Measurements from ENCODE around the gene ANGPTL2.

The ANGPTL2 gene

GRCh38 chr9:127136081-127136879 is 13.8 kb upstream of the ANGPTL2 start:
- no peak for DNase-seq

DNA sequence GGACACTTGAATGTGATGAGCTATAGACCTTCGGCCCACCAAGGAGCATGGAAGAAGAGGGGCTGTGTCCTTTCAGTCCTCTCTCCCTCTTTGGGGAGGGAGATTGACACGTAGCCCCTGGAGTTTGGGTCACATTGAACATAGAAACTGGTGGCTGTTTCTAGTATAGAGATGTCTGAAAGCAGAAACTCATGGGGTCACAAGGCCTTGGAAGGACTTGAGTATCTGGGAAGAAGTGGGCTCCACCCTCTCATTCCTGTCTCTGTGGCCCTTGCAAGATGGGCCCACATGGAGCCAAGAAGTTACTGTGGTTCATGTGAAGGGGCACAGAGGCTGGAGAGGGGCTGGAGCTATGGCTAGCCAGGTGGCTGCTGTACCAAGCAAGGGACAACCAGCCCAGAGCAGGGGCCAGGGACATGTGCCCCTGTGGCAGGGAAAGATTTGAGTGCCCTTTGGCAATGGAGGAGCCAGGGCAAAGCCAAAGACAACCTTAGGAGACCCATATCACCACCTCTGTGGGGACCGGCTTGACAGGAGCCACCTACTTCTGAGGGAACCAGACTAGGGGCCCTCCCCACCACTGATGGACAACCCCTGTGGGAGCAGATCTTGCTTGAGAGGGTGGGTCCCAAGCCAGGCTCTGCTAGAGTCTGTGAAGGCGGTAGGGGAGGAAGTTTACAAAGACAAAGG is 12.8 kb upstream of the ANGPTL2 start:
- no peak for DNase-seq

GRCh38 chr9:127133739-127134167 is 11.3 kb upstream of the ANGPTL2 start:
- DNase-seq, result peak; percentile 42

DNA sequence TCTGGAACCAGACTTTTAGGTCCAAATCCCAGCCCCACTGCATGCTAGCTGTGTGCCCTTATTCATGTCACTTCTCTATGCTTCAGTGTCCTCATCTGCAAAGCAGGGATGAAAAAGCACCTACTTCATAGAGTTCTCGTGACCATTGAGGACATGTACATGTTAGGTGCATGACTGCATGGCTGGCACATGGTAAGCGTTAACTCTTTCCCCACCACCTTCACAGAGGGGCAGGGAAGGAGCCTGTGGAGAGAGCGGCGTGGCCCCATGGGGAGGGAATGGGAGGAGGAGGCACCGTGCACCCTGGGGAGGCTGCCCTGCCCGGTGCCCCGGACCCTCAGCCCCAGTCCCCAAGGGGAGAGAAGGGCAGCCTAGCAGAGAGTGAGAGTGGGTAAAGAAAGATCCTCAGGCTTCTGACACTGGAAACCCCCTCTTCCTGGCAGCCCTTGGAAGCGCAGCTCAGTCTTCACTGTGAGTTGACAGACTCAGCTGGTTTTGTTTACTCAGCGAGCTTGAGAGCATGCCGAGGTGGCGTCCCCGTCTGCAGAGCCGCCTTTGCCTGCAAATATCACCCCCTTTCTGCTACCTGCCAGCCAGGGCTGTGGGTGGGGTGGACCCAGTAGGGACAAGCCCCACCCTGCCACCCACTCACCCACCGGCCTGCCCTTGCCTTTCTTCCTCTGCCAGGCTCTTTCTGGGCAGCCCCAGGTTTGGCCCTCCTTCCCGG is 10.6 kb upstream of the ANGPTL2 start:
- DNase-seq, result peak; percentile 34

DNA sequence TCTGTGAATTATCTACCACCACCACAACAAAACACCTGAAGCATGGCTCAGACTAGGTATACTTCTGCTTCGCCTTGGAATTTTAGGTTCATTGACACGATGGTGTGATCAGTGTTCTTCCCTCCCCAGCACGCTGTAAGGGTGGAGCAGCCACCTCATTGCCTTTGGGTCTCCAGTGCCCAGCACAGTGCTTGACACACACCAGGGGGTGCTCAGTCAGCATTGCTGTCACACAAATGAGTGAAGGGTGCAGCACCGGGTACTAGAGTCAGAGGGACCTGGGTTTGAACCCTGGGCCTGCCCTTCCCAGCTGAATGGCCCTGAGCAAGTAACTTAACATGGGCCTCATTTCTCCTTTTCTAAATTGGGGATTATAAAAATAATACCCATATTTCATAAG is 9.9 kb upstream of the ANGPTL2 start:
- DNase-seq, result no peak

DNA sequence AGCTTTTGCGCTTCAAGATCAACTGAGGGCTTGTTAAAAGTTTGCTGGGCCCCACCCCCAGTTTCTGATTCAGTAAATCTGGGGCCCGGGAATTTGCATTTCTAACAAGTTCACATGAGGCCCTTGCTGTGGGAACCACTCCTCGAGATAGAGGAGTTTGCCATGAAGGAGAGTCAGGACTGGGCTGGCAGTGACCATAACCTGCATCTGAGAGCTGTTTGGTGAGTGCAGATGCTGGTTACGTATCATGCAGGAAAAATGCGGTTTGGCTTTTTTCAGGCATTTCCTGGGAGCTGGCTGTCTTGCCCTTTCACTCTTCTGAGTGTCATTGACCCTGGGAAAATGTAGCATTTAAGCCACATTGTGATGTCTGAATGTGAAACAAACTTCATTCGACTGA is 9.4 kb upstream of the ANGPTL2 start:
- no peak for DNase-seq

- peak; percentile 29 for DNase-seq
Measured at GRCh38 chr9:127130661-127131538, 8.5 kb upstream of the ANGPTL2 start.

- DNase-seq, result no peak
Measured at GRCh38 chr9:127130235-127130634, 7.8 kb upstream of the ANGPTL2 start.

DNA sequence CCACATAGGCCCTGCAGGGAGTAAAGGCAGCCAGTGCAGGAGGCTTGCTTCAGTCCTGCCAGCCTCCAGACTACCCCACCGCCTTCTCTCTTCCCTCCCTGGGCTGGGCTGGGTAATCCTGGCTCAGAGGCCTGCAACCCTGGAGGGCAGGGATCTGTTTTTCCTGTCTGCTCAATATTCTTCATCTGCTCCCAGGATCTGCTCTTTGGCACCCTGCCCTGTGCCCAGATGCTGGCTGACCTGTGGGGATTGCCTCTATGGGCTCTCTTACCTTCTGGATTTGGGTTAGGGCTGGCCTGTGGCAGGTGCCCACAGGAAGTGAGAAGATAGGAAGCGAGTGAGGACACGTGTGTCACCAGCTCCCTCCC is 7.3 kb upstream of the ANGPTL2 start:
- no peak for DNase-seq

DNA sequence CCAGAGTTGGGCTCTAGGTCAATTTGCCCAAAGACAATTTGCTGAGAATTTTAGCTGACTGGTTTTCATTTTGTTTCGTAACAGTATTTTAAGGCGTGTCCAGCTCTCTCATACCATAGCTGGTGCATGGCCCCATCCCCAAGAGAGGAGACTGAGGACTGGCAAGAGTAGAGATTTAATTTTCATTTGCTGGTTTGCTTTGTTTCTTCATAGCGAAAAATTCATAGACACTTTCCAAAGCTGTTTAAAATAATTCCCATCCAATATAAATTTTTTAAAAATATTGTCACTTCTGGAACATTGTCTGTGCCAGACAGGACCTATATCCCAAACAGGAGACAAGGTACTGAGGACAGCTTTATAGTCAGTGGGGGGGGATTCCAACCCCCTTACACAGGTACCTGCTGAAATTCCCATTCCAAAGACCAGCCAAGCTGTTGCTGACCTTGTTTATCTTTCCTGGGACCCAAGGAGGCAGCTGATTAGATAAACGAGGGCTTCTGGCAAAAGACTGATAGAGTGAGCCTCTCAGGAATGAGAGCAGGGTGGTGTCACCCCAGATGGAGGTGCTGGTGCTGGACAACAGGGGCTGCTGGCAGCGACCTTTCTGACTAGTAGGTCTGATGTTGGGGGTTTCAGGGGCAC is 6.8 kb upstream of the ANGPTL2 start:
- no peak for DNase-seq

- no peak for DNase-seq
Measured at GRCh38 chr9:127128341-127129072, 6.1 kb upstream of the ANGPTL2 start.

DNA sequence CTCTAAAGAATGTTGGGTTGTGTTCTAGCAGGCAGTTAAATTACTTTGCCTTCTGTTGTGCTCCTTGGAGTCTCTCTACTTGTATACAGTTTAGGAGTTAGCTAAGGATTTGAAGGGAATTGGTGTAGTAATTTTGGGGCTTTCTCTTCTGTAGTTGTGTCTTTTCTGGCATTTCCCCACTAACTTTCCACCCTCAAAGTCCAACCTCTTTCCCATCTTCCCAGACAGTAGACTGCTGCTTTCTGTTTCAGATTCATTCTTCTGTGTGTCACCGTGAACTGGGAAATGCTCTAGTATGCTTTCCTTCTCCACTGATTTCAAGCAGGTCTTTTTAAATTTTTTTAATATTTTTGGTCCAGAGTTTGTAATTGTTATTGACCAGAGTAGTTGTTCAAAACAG is 4.5 kb upstream of the ANGPTL2 start:
- no peak for DNase-seq

DNA sequence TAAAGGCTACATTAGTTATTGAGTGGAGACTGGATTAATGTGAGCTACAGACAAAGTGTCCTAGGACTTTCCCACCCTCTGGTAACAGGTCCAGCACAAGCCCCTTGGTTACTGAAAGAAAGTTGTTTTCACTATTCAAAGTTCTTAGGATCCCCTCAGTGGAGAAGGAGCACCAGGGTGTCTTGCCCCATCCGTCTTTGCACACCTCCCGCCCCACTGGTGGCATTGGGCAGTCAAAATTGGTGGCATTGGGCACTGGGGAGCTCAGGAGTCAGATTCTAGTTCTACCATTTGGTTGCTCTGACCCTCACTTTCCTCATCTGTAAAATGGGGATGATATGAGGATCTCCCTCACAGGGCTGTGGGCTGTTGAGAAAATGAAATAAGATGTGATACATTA is 2.4 kb upstream of the ANGPTL2 start:
- DNase-seq, result no peak

GRCh38 chr9:127124111-127124531 is 1.7 kb upstream of the ANGPTL2 start:
- DNase-seq, result no peak

DNA sequence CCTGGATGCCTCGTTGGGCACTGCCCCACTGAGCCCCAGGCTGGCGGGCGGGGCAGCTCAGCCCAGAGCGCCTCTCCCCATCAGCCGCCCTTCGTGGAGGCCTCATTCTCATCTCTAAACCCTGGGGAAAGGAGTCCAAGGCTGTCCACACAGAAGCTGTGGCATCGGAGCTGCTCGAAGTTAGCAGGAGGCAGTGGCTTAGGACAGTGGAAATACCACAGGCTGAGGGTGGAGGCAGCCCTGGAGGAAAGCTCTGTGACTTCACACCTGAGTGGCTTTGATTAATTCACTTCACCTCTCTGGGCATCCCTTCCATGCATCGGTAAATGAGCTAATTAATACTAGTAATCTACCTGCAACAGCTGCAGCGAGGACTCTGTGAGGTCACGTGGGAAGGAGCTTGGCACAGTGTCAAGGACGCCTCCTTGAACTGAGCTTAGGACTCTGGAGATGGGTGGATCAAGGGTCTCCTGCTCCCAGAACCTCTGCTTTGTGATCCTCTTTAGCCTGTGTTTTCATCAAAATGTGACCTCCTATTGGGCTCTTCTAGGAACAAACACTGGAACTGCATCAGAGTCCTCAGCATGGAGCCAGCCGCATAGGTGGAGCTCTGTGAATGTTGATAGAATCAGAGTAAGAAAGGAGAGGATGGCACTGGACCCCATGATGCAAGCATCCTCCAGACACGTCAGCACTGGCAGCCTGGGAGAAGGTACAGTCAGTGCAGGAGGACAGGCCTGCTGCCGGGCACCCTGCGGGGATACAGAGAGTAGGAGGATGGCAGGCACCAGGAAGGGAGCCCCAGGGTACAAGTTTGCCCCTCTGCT is 842 bp upstream of the ANGPTL2 start:
- no peak for DNase-seq

- DNase-seq, result no peak
Measured at GRCh38 chr9:127121628-127122175, 733 bp downstream of the ANGPTL2 start.

- no peak for DNase-seq
Measured at GRCh38 chr9:127119320-127119709, 3.1 kb downstream of the ANGPTL2 start.

DNA sequence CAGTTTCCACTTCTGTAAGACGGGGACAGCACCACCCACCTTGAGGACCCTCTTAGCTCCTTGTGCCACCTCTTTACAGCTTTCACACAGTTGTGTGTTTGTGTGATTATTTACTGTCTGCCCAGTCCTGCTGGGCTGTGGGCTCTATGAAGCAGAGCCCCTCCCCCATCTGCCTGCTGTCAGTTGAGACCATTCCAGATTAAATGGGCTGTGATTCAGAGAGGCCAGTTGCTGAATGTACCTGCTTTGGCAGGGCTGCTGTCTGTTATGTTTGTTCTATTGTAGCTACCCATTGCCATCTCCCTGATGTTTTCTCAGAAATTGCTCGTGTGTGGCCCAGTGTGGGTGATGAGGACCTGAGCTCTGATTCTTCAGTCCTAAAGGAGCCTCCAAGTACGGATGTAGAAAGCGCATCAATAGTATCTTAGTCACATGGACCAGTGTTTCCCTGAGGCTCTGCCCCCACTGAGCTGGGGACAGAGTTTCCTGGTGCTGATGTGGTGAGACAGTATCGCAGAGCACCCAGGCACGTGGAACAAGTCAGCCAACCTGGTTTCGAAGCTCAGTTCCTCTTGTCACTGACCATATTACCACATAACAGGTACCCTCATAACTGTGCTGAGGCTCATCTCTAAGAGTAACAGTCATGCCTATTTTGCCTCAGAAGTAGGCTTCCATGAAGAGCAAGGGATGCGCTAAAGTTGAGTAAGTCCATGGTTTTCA is 3.7 kb downstream of the ANGPTL2 start:
- DNase-seq, result no peak

DNA sequence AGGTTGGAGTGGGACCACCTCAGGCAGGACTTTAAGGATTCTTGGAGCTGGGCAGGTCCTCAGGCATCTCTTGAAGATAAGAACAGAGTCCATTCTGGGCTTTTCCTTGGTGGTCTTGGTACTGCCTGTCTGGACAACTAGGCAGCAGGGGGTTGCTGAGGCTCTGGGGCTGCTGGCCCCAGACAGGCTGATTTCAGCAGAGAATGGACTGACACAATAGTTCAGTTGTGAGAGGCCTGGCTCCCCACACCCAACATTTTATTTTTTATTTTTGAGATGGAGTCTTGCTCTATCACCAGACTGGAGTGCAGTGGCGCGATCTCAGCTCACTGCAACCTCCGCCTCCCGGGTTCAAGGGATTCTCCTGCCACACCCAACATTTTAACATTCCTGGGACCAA is 4.6 kb downstream of the ANGPTL2 start:
- no peak for DNase-seq

DNA sequence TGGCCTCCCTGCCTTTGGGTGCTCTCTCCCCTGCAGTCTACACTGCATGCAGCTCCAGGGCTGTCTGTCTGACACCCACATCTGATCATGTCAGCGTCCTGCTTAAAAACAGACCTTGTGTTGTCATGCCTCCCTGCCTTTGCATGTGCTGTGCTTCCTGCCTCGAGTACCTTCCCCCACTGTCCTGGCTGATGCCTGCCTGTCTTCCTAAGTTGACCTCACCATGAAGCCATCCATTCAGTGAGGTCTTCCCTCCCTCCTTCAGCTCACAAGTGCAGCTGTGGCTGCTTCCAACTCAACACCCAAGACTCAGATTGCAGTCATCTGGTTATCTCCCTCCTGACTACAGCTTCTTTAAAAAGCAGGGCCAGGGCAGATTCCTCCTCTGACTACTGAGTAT is 5.5 kb downstream of the ANGPTL2 start:
- no peak for DNase-seq
